ENCODE data around the gene SEPTIN8. TPM values are rescaled to one million over a fixed set of nuclear protein-coding genes. Genes with fewer than 3 reads are reported as not detected.
A peak's percentile ranks its signal among the peaks of the same experiment; 100 is the strongest.

Gene SEPTIN8, protein sequence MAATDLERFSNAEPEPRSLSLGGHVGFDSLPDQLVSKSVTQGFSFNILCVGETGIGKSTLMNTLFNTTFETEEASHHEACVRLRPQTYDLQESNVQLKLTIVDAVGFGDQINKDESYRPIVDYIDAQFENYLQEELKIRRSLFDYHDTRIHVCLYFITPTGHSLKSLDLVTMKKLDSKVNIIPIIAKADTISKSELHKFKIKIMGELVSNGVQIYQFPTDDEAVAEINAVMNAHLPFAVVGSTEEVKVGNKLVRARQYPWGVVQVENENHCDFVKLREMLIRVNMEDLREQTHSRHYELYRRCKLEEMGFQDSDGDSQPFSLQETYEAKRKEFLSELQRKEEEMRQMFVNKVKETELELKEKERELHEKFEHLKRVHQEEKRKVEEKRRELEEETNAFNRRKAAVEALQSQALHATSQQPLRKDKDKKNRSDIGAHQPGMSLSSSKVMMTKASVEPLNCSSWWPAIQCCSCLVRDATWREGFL
- 10 to 100 TPM; 31.6 to 46.4 (median 34.9) TPM for total RNA-seq

GRCh38 chr5:132777209-132778069 lies at the start of gene SEPTIN8:
Gene SEPTIN8, minus strand, starts transcription at chr5:132777239. Its CDS starts 102 bp downstream, at chr5:132777137.
- TF ChIP-seq, protein P1, sequence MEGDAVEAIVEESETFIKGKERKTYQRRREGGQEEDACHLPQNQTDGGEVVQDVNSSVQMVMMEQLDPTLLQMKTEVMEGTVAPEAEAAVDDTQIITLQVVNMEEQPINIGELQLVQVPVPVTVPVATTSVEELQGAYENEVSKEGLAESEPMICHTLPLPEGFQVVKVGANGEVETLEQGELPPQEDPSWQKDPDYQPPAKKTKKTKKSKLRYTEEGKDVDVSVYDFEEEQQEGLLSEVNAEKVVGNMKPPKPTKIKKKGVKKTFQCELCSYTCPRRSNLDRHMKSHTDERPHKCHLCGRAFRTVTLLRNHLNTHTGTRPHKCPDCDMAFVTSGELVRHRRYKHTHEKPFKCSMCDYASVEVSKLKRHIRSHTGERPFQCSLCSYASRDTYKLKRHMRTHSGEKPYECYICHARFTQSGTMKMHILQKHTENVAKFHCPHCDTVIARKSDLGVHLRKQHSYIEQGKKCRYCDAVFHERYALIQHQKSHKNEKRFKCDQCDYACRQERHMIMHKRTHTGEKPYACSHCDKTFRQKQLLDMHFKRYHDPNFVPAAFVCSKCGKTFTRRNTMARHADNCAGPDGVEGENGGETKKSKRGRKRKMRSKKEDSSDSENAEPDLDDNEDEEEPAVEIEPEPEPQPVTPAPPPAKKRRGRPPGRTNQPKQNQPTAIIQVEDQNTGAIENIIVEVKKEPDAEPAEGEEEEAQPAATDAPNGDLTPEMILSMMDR (IDR thresholded peaks at IDR 0.05) = peak in 1 of 4 experiments; percentile 15
- no peak for TF ChIP-seq POLR2AphosphoS5 (IDR thresholded peaks at IDR 0.05)
- Histone ChIP-seq H3K27me3 (no peaks in the 10 kb centered on the region), H3K27ac (peak within 1 kb of the TSS; percentile 15 to 88 (median 86)), H3K4me1 (peaks cover 0 to 59% (median 15%) of the 10 kb centered on the region in 3 donors), H3K4me3 (peak within 1 kb of the TSS; percentile 69 to 92), H3K36me3 (no peaks in the 10 kb centered on the region), H3K9me3 (no peaks in the 10 kb centered on the region)
- 3% methylated on average over 5 of the region's 82 CpGs; no CpG with 5 or more reads in 1 of the 2 donors for WGBS, 2 donors (ENCODE audit: low coverage in 1 of 2)
- peak; percentile 76 for ATAC-seq

DNA sequence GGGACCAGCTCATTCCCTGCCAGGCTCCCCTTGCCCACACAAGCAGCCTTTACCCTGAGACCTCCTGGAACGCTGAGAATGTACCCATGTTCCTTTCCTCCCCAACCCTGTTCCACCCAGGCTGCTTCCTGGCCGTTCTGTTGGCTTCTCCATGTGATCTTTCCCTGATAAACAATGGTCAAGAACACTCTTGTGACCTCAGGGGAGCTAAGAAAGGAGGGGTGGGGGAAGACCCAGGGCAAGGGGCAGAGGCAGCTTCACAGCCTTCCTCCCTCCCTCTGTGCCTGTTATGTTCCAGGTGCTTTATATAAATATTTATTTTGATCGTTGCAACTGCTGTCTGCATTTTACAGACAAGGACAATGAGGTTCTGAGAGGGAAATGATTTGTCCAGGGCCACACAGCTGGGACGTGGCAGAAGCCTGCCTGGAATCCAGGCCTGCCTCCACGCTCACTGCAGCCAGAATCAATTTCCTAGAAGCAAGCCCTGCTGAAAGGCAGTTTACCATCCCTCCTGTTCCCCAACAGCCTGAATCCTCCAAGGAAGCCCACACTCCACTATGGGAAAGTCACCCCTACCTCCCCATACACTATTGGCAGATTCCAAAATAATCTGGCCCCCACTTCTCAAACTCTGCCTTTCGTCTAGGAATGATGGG lies 49.5 kb upstream of the SEPTIN8 start:
- Histone ChIP-seq H3K27ac (peak overlapping the region in 1 of 4 donors; percentile 10), H3K27me3 (peaks cover 12% of the 10 kb centered on the region), H3K4me1 (peaks cover 0 to 49% (median 12%) of the 10 kb centered on the region in 3 donors), H3K4me3 (no peak overlapping the region), H3K36me3 (peaks cover 0 to 23% of the 10 kb centered on the region in 2 donors), H3K9me3 (no peaks in the 10 kb centered on the region)
- ATAC-seq = no peak
- WGBS, 2 donors (ENCODE audit: low coverage in 1 of 2) = 76 to 79% methylated on average over 3 to 5 of the region's 6 CpGs
- TF ChIP-seq POLR2AphosphoS5 (IDR thresholded peaks at IDR 0.05) (no peak), EP300 (IDR thresholded peaks at IDR 0.05) (no peak), POLR2A (IDR thresholded peaks at IDR 0.05) (no peak)
- TF ChIP-seq, protein P1 (IDR thresholded peaks at IDR 0.05) = no peak

DNA sequence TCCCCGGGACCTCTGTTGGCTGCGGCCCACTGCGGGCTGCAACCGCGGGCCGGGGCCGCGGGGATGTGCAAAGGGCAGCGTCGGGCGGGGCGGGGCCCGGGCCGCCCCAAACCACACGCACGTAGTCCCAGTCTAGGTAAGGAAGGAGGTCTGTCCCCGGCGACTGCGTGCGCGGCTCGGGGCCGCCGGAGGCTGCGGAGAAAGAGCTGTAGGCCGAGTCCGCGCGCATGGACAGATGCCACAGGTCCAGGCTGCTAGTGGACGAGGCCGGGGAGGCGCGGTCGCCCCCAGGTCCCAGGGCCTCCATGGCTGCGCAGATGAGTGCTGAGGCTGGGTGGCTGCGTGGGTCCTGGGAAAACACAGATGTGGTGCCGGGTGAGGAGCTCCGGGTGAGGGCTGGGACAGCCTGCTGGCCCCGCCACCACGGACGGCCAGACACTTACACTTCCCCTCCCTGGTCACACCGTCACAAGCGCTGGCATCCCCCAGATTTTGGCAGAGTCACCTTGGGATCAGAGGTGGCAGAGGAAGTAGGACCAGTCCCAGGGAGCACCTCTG lies 48.9 kb upstream of the SEPTIN8 start:
- 51 to 100% methylated on average over 1 to 18 of the region's 43 CpGs for WGBS, 2 donors (ENCODE audit: low coverage in 1 of 2)
- Histone ChIP-seq H3K4me1 (peaks cover 0 to 46% (median 11%) of the 10 kb centered on the region in 3 donors), H3K9me3 (no peaks in the 10 kb centered on the region), H3K36me3 (peaks cover 0 to 23% of the 10 kb centered on the region in 2 donors), H3K27me3 (peaks cover 12% of the 10 kb centered on the region), H3K4me3 (peak overlapping the region in 1 of 2 donors; percentile 28), H3K27ac (no peak overlapping the region)
- no peak for ATAC-seq
- no peak for TF ChIP-seq POLR2AphosphoS5 (IDR thresholded peaks at IDR 0.05)
- TF ChIP-seq POLR2A (IDR thresholded peaks at IDR 0.05) = no peak
- TF ChIP-seq, protein P1 (IDR thresholded peaks at IDR 0.05) = no peak
- TF ChIP-seq EP300 (IDR thresholded peaks at IDR 0.05) = no peak

- Histone ChIP-seq H3K4me1 (peaks cover 0 to 42% (median 9%) of the 10 kb centered on the region in 3 donors), H3K9me3 (no peaks in the 10 kb centered on the region), H3K27me3 (peaks cover 12% of the 10 kb centered on the region), H3K4me3 (peak overlapping the region in 1 of 2 donors; percentile 28), H3K27ac (no peak overlapping the region), H3K36me3 (peaks cover 0 to 23% of the 10 kb centered on the region in 2 donors)
- WGBS, 2 donors (ENCODE audit: low coverage in 1 of 2) = 94% methylated on average over 9 of the region's 71 CpGs; no CpG with 5 or more reads in 1 of the 2 donors
- TF ChIP-seq POLR2A (IDR thresholded peaks at IDR 0.05) (no peak), EP300 (IDR thresholded peaks at IDR 0.05) (no peak), POLR2AphosphoS5 (IDR thresholded peaks at IDR 0.05) (no peak)
- TF ChIP-seq, protein P1 (IDR thresholded peaks at IDR 0.05) = no peak
- no peak for ATAC-seq
Measured at GRCh38 chr5:132825033-132825833, 48.2 kb upstream of the SEPTIN8 start.
